Peyer's patch (tissue), 4 donors: ENCODE results near the gene USP43. TPM values are rescaled to one million over a fixed set of nuclear protein-coding genes. Genes with fewer than 3 reads are reported as not detected.

Source experiments
- DNase-seq, 3 donors: peaks; one replicate each; pipeline ENCODE4 v3.0.0-alpha.2; 2017 to 2019
- H3K27ac ChIP-seq, 4 donors: fragments of 200-600 bp; sonication (generic); one replicate each; pipeline ENCODE4 v1.5.1; 2016 to 2019
- H3K27me3 ChIP-seq, 2 donors: fragments of 200-600 bp; sonication (generic); one replicate each; pipeline ENCODE4 v1.5.1; 2019
- H3K36me3 ChIP-seq, 3 donors: fragments of 200-600 bp; sonication (generic); one replicate each; pipeline ENCODE4 v1.5.1; 2016 to 2019
- H3K4me1 ChIP-seq, 4 donors: fragments of 200-600 bp; sonication (generic); one replicate each; pipeline ENCODE4 v1.5.1; 2016 to 2019
- H3K4me3 ChIP-seq, 4 donors: fragments of 200-600 bp; sonication (generic); 1 replicate in 3 of 4; 2 replicates in 1 of 4; pipeline ENCODE4 v1.5.1; 2016 to 2019; ENCODE audit warnings: mild to moderate bottlenecking in 1 of 4
- H3K9me3 ChIP-seq, 4 donors: fragments of 200-600 bp; sonication (generic); one replicate each; pipeline ENCODE4 v1.5.1; 2016 to 2019; ENCODE audit warnings: mild to moderate bottlenecking in 1 of 4
- POLR2A ChIP-seq, 2 donors: fragments of 450-650 bp; IDR thresholded peaks; one replicate each; pipeline ENCODE4 v1.5.1; 2017; ENCODE audit warnings: antibody characterized with exemption in 2 of 2, mild to moderate bottlenecking in 2 of 2, moderate library complexity in 2 of 2
- total RNA-seq, 4 donors: library from RNA; depleted of rRNA; stranded (reverse); fragments of >200 nt; gene quantifications; one replicate each; pipeline ENCODE4 v1.1.0, GENCODE V29; 2016
- TF ChIP-seq, protein P1 (sequence below), 6 experiments: fragments of 450-650 bp in 4 of 6; fragments of 200-600 bp in 2 of 6; sonication (generic) in 1 of 6; IDR thresholded peaks; one replicate each; pipeline ENCODE4 v1.5.1; 2017 to 2019; ENCODE audit warnings: antibody characterized with exemption in 6 of 6, mild to moderate bottlenecking in 3 of 6, moderate library complexity in 1 of 6

Gene USP43
- total RNA-seq, 4 donors from 2014 or later: 7.4 to 34.8 (median 21.5) TPM

DNA sequence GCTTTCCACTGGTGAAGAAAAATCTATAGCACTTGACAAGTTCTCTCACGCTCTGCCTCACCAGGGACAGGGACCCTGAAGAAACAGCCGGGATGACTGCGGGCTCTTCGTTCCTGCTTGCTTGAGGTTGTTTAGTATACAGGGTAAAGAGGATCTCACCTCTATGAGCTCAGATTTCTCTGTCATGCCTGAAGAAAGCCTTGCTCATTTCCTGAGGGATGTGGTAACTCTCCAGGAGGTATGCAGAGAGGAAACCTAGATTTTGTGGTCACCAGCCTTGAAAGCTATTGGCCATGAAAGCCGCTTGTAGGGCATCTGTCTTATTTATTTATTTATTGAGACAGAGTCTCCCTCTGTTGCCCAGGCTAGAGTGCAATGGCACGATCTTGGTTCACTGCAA, 23.2 kb downstream of the USP43 start:
- DNase-seq: no peak
- H3K4me1 ChIP-seq: peaks cover 0 to 5% (median 0%) of the 10 kb centered on the region in 4 donors
- H3K36me3 ChIP-seq: no peaks in the 10 kb centered on the region
- H3K27me3 ChIP-seq: no peaks in the 10 kb centered on the region
- H3K27ac ChIP-seq: no peak overlapping the region
- no peak for TF ChIP-seq POLR2A (IDR thresholded peaks at IDR 0.05)
- TF ChIP-seq, protein P1, sequence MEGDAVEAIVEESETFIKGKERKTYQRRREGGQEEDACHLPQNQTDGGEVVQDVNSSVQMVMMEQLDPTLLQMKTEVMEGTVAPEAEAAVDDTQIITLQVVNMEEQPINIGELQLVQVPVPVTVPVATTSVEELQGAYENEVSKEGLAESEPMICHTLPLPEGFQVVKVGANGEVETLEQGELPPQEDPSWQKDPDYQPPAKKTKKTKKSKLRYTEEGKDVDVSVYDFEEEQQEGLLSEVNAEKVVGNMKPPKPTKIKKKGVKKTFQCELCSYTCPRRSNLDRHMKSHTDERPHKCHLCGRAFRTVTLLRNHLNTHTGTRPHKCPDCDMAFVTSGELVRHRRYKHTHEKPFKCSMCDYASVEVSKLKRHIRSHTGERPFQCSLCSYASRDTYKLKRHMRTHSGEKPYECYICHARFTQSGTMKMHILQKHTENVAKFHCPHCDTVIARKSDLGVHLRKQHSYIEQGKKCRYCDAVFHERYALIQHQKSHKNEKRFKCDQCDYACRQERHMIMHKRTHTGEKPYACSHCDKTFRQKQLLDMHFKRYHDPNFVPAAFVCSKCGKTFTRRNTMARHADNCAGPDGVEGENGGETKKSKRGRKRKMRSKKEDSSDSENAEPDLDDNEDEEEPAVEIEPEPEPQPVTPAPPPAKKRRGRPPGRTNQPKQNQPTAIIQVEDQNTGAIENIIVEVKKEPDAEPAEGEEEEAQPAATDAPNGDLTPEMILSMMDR (IDR thresholded peaks at IDR 0.05): no peak
- H3K4me3 ChIP-seq: no peak overlapping the region
- H3K9me3 ChIP-seq: no peaks in the 10 kb centered on the region

DNA sequence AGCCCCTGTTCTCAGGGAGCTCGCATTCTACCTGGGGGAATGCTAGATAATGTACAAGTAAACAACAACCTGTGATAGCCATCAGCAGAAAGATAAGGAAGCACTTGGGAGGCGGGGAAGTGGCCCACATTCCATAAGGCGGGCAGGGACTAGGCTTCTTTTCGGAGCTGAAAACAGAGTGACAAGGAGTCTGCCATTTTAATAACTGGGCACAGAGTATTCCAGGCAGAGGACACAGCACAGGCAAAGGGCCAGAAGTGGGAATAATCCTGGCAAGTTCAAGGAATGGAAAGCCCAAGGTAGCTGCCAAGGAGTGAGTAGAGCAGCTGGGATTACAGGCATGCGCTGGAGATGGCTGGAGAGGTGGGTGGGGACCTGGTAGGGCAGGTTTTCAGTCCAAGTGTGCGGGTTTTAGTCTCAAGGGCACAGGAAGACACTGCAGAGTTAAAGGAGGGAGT, 24.3 kb downstream of the USP43 start:
- H3K36me3 ChIP-seq: no peaks in the 10 kb centered on the region
- DNase-seq: no peak

DNA sequence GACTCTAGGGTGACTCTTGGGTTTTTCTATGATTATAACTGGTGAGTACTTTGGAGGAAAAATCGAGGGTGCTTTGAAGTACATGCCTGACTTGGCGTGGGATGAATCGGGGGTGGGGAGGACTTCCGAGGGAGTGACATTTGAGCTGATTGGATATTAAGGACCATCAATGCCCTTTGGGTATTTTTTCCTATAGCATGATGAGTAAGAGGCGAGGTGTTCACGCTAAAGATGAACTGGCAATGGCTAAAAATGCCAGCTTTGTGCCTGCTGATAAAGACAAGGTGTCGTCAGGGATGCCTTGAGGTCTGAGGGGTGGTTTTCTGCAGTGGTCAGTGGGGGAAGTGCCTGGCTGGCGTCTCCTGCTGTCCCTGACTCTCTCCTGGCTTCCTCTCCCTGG, 25.3 kb downstream of the USP43 start:
- DNase-seq: no peak
- no peaks in the 10 kb centered on the region for H3K9me3 ChIP-seq
- peaks cover 0 to 5% (median 0%) of the 10 kb centered on the region in 4 donors for H3K4me1 ChIP-seq
- H3K4me3 ChIP-seq: no peak overlapping the region
- no peak overlapping the region for H3K27ac ChIP-seq
- H3K27me3 ChIP-seq: no peaks in the 10 kb centered on the region
- peaks cover 0 to 2% (median 0%) of the 10 kb centered on the region in 3 donors for H3K36me3 ChIP-seq
- no peak for TF ChIP-seq POLR2A (IDR thresholded peaks at IDR 0.05)
- TF ChIP-seq, protein P1 (IDR thresholded peaks at IDR 0.05): no peak

More for the DNA sequence above, 24.3 kb downstream of the USP43 start:
- TF ChIP-seq POLR2A (IDR thresholded peaks at IDR 0.05): no peak
- TF ChIP-seq, protein P1 (IDR thresholded peaks at IDR 0.05): no peak
- Histone ChIP-seq H3K9me3 (no peaks in the 10 kb centered on the region), H3K4me3 (no peak overlapping the region), H3K27ac (no peak overlapping the region), H3K27me3 (no peaks in the 10 kb centered on the region), H3K4me1 (peaks cover 0 to 5% (median 0%) of the 10 kb centered on the region in 4 donors)

DNA sequence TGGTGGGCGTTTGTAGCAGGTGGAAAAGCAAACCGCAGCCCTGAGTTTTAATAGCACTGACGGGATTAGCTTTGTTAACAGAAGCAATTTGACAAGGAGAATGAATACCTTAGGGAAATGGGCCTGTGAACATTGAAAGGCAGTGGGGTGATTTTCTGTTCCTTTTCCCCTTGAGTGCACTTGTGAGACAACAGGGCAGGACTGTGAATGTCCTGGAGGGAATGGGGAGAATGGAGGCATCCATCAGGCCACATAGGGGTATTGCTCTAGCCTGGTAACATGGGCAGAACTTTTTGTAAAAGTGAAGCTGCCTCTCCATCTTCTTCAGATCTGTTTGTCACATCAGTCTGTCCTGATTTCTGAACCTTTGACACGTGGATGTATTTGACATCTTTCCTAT, 26.2 kb downstream of the USP43 start:
- Histone ChIP-seq H3K27ac (no peak overlapping the region), H3K4me3 (no peak overlapping the region), H3K4me1 (peaks cover 0 to 5% (median 0%) of the 10 kb centered on the region in 4 donors), H3K27me3 (no peaks in the 10 kb centered on the region), H3K36me3 (peaks cover 0 to 2% (median 0%) of the 10 kb centered on the region in 3 donors), H3K9me3 (no peaks in the 10 kb centered on the region)
- DNase-seq: no peak
- TF ChIP-seq, protein P1 (IDR thresholded peaks at IDR 0.05): no peak
- TF ChIP-seq POLR2A (IDR thresholded peaks at IDR 0.05): no peak

DNA sequence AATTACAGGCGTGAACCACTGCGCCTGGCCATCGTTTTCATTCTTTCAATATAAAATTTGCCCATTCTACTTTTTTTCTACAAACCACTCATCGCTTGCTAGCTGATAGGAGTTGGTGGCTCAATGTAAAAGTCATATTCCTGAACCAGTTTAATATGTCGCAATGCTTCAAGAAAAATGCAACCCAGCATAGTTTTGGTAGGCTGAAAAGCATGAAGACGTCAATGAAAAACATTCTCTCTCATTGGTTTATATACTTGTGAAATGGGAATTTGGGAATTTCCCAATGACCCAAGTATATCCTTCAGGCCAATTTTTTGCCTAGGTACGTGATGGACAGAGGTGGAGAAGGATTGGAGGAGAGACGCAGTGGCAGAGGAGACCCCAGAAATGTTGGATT, 26.9 kb downstream of the USP43 start:
- TF ChIP-seq, protein P1 (IDR thresholded peaks at IDR 0.05): no peak
- no peak for TF ChIP-seq POLR2A (IDR thresholded peaks at IDR 0.05)
- H3K27me3 ChIP-seq: no peaks in the 10 kb centered on the region
- no peak overlapping the region for H3K27ac ChIP-seq
- peaks cover 0 to 5% (median 0%) of the 10 kb centered on the region in 4 donors for H3K4me1 ChIP-seq
- H3K4me3 ChIP-seq: no peak overlapping the region
- DNase-seq: no peak
- H3K36me3 ChIP-seq: peaks cover 0 to 2% (median 0%) of the 10 kb centered on the region in 3 donors
- H3K9me3 ChIP-seq: no peaks in the 10 kb centered on the region

DNA sequence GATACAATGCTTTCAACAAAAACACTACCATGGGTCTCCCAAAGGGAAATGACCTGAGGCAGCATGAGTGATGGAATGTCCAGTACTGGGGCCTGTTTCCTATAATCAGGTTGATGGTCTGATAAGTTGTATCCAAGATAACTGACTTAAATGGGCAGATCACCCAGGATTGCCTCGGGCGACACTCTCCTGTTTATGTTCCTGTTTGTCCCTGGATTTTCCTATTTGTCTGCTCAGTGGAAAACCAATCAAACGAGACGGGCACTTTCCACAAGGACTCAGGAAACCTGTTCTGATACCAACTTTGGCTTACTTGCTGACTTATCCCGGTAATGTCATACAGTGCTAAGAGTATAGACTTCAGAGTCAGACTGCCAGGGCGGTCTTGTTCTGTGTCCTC, 27.4 kb downstream of the USP43 start:
- Histone ChIP-seq H3K9me3 (no peaks in the 10 kb centered on the region), H3K27ac (no peak overlapping the region), H3K4me1 (peaks cover 0 to 5% (median 0%) of the 10 kb centered on the region in 4 donors), H3K4me3 (no peak overlapping the region), H3K27me3 (no peaks in the 10 kb centered on the region), H3K36me3 (peaks cover 0 to 2% (median 0%) of the 10 kb centered on the region in 3 donors)
- no peak for TF ChIP-seq POLR2A (IDR thresholded peaks at IDR 0.05)
- TF ChIP-seq, protein P1 (IDR thresholded peaks at IDR 0.05): no peak
- no peak for DNase-seq
